Right atrium auricular region (tissue), 2 donors: Measurements from ENCODE around the gene PRM3. TPM values are rescaled to one million over a fixed set of nuclear protein-coding genes. Genes with fewer than 3 reads are reported as not detected.

Experiments
- DNase-seq: peaks from one replicate; pipeline ENCODE4 v3.0.0-alpha.2; 2019; ENCODE audit warnings: low spot score
- H3K27ac ChIP-seq, 2 donors: fragments of 200-600 bp; sonication (generic); 1 replicate in 1 of 2; 2 replicates in 1 of 2; pipeline ENCODE4 v1.5.1; 2016 to 2019
- H3K27me3 ChIP-seq, 2 donors: fragments of 200-600 bp; sonication (generic); one replicate each; pipeline versions ENCODE4 v1.5.1 to v1.6.0; 2017 to 2019
- H3K36me3 ChIP-seq: fragments of 200-600 bp; sonication (generic); one replicate; pipeline ENCODE4 v1.5.1; 2016
- H3K4me1 ChIP-seq, 2 donors: fragments of 200-600 bp; sonication (generic); one replicate each; pipeline versions ENCODE4 v1.5.1 to v1.6.0; 2017 to 2019
- H3K4me3 ChIP-seq, 2 donors: fragments of 200-600 bp; sonication (generic); 1 replicate in 1 of 2; 2 replicates in 1 of 2; pipeline ENCODE4 v1.5.1; 2017 to 2019; ENCODE audit warnings: mild to moderate bottlenecking in 1 of 2, moderate library complexity in 1 of 2
- H3K9me3 ChIP-seq, 2 donors: fragments of 200-600 bp; sonication (generic); one replicate each; pipeline ENCODE4 v1.5.1; 2019
- CTCF ChIP-seq, 2 donors: fragments of 200-600 bp; sonication (generic); IDR thresholded peaks; one replicate each; pipeline ENCODE4 v1.5.1; 2019; ENCODE audit warnings: antibody characterized with exemption in 2 of 2
- total RNA-seq, 2 donors: library from RNA; depleted of rRNA; stranded (reverse); fragments of >200 nt; gene quantifications; one replicate each; pipeline ENCODE4 v1.1.0, GENCODE V29; 2016

Gene PRM3
- total RNA-seq, 2 donors from 2014 or later: not detected

- Histone ChIP-seq H3K36me3 (no peaks in the 10 kb centered on the region), H3K27me3 (no peaks in the 10 kb centered on the region), H3K4me1 (no peaks in the 10 kb centered on the region), H3K9me3 (no peaks in the 10 kb centered on the region), H3K27ac (no peak overlapping the region), H3K4me3 (no peak overlapping the region)
- DNase-seq: no peak
- no peak for TF ChIP-seq CTCF (IDR thresholded peaks at IDR 0.05)
Observed at GRCh38 chr16:11318817-11319216, 45.4 kb upstream of the PRM3 start.

- no peak for DNase-seq
- TF ChIP-seq CTCF (IDR thresholded peaks at IDR 0.05): no peak
- no peak overlapping the region for H3K27ac ChIP-seq
- no peaks in the 10 kb centered on the region for H3K27me3 ChIP-seq
- no peaks in the 10 kb centered on the region for H3K36me3 ChIP-seq
- peaks cover 0 to 7% of the 10 kb centered on the region in 2 donors for H3K4me1 ChIP-seq
- H3K9me3 ChIP-seq: no peaks in the 10 kb centered on the region
- H3K4me3 ChIP-seq: no peak overlapping the region
Observed at GRCh38 chr16:11316331-11317015, 43.0 kb upstream of the PRM3 start.

- DNase-seq: no peak
- Histone ChIP-seq H3K36me3 (no peaks in the 10 kb centered on the region), H3K4me3 (no peak overlapping the region), H3K4me1 (peaks cover 0 to 7% of the 10 kb centered on the region in 2 donors), H3K27me3 (no peaks in the 10 kb centered on the region), H3K27ac (no peak overlapping the region), H3K9me3 (no peaks in the 10 kb centered on the region)
- TF ChIP-seq CTCF (IDR thresholded peaks at IDR 0.05): no peak
Observed at GRCh38 chr16:11315510-11315909, 42.1 kb upstream of the PRM3 start.

DNA sequence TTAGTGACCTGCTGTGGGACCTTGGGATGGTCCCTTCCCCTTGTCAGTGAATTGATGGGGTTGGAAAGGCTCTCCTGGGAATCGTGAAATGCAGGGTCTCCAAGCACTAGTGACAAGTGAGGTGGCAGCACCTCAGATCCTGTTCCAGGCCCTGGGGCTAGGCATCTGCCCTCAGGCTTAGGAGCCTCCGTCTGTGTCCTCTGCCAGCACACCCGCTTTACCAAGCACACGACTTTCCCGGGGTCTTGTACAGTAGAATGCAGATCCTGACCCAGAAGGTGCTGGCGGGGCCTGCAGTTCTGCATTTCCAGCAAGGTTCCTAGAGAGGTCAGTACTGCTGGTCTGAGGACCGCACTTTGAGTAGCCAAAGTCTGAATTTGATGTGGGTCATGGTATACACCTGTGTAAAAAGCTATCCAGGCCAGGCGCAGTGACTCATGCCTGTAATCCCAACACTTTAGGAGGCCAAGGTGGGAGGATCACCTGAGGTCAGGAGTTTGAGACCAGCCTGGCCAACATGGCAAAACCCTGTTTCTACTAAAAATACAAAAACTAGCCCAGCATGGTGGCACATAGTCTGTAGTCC lies 41.0 kb upstream of the PRM3 start:
- Histone ChIP-seq H3K4me3 (no peak overlapping the region), H3K27me3 (no peaks in the 10 kb centered on the region), H3K4me1 (peaks cover 0 to 7% of the 10 kb centered on the region in 2 donors), H3K27ac (no peak overlapping the region), H3K36me3 (no peaks in the 10 kb centered on the region), H3K9me3 (no peaks in the 10 kb centered on the region)
- no peak for DNase-seq
- TF ChIP-seq CTCF (IDR thresholded peaks at IDR 0.05): no peak

GRCh38 chr16:11313493-11314308 lies 40.3 kb upstream of the PRM3 start:
- Histone ChIP-seq H3K27me3 (no peaks in the 10 kb centered on the region), H3K4me1 (peaks cover 0 to 7% of the 10 kb centered on the region in 2 donors), H3K4me3 (no peak overlapping the region), H3K27ac (no peak overlapping the region), H3K9me3 (no peaks in the 10 kb centered on the region), H3K36me3 (no peaks in the 10 kb centered on the region)
- DNase-seq: no peak
- no peak for TF ChIP-seq CTCF (IDR thresholded peaks at IDR 0.05)
